Left cardiac atrium (tissue), 4 donors: ENCODE data around the gene IFT57. TPM values are rescaled to one million over a fixed set of nuclear protein-coding genes. Genes with fewer than 3 reads are reported as not detected.

ENCODE experiments used
- ATAC-seq, 2 donors: fragments of 200-7000 bp; cut with Tn5 transposase; one replicate each; pipeline ENCODE4 v1.9.1; 2020; ENCODE audit warnings: mild to moderate bottlenecking in 2 of 2, moderate library complexity in 2 of 2
- DNase-seq: peaks from one replicate; pipeline ENCODE4 v3.0.0-alpha.2; 2020
- intact Hi-C, 2 donors: fragments of 100-400 bp; cut with DNase I; formaldehyde crosslinking; loops; one replicate each; pipeline versions ENCODE4 v1.14.1 to v1.15.1; 2022 to 2023
- total RNA-seq, 2 donors: library from RNA; stranded (reverse); fragmentation: NEBNext Ultra II Directional; extraction: Animal tissue kit (Norgen Biotek cat#: 25700); gene quantifications; one replicate each; pipeline ENCODE4 v1.2.1, GENCODE V29; 2021
- donor health status: DM: no; HTN: yes; CAD: no.
- donor health status: DM: no; HTN: yes; CAD: no; lungs with severe emphysema.
- donor health status: DM: yes; HTN: yes; CAD: no.
- donor health status: Dilated cardiomyopathy.

Gene IFT57
- total RNA-seq, 2 donors from 2014 or later = 20.9 to 30.3 TPM

GRCh38 chr3:108110934-108111333 lies 111.3 kb downstream of the IFT57 start:
- intact Hi-C loops = no loop called here
- no peak for DNase-seq
- no peak for ATAC-seq

Other genes with a start within 250 kb of the IFT57 start
- gene CD47, start 131.4 kb downstream of the IFT57 start, total RNA-seq = 10 to 100 TPM; 75.0 to 93.3 TPM
- gene HHLA2, start 74.1 kb upstream of the IFT57 start, total RNA-seq = not detected